SJCRH30 (cell line): ENCODE data around the gene KRT33A. TPM values are rescaled to one million over a fixed set of nuclear protein-coding genes. Genes with fewer than 3 reads are reported as not detected.

ENCODE experiments used
- DNase-seq, 2 experiments: peaks; one replicate each; pipeline ENCODE4 v3.0.0-alpha.2; 2015 to 2020
- H3K27ac ChIP-seq: fragments of 250-450 bp; sonication (Bioruptor Pico); 2 replicates; pipeline ENCODE4 v1.5.1; 2020; ENCODE audit warnings: mild to moderate bottlenecking, moderate library complexity
- H3K27me3 ChIP-seq: fragments of 250-450 bp; sonication (Bioruptor Pico); 2 replicates; pipeline ENCODE4 v1.5.1; 2020; ENCODE audit warnings: mild to moderate bottlenecking, moderate library complexity
- H3K36me3 ChIP-seq: fragments of 250-450 bp; sonication (Bioruptor Pico); 2 replicates; pipeline ENCODE4 v1.5.1; 2020; ENCODE audit warnings: mild to moderate bottlenecking, moderate library complexity
- H3K4me1 ChIP-seq: fragments of 250-450 bp; sonication (Bioruptor Pico); 2 replicates; pipeline ENCODE4 v1.5.1; 2020; ENCODE audit warnings: mild to moderate bottlenecking, moderate library complexity
- H3K4me3 ChIP-seq: fragments of 250-450 bp; sonication (Bioruptor Pico); 2 replicates; pipeline ENCODE4 v1.5.1; 2020; ENCODE audit warnings: mild to moderate bottlenecking, moderate library complexity
- H3K9me3 ChIP-seq: fragments of 250-450 bp; sonication (Bioruptor Pico); replicated peaks from 2 replicates; pipeline ENCODE4 v1.5.1; 2020; ENCODE audit warnings: mild to moderate bottlenecking, moderate library complexity
- total RNA-seq: library from RNA; depleted of rRNA; stranded (reverse); fragments of >200 nt; shearing (Covaris generic); gene quantifications from 2 replicates; pipeline ENCODE4 v1.2.3, GENCODE V29; 2014; rRNA removed

The KRT33A gene
- total RNA-seq, 1 experiment from 2014 or later, result not detected

GRCh38 chr17:41308251-41308917 is 42.2 kb downstream of the KRT33A start:
- peak overlapping the region; percentile 14; the same call in 1 of the 2 replicates for H3K27ac ChIP-seq
- H3K36me3 ChIP-seq, result no peaks in the 10 kb centered on the region
- DNase-seq, result peak; percentile 33 to 47
- H3K9me3 ChIP-seq, result no peaks in the 10 kb centered on the region
- no peak overlapping the region for H3K4me3 ChIP-seq
- H3K4me1 ChIP-seq, result peaks cover 17% of the 10 kb centered on the region
- H3K27me3 ChIP-seq, result no peaks in the 10 kb centered on the region

GRCh38 chr17:41307647-41308046 is 43.0 kb downstream of the KRT33A start:
- no peak overlapping the region for H3K27ac ChIP-seq
- H3K4me3 ChIP-seq, result no peak overlapping the region
- no peak for DNase-seq

GRCh38 chr17:41304091-41304490 is 46.5 kb downstream of the KRT33A start:
- Histone ChIP-seq H3K9me3 (no peaks in the 10 kb centered on the region), H3K4me3 (no peak overlapping the region), H3K27ac (no peak overlapping the region), H3K36me3 (no peaks in the 10 kb centered on the region), H3K4me1 (peaks cover 15% of the 10 kb centered on the region), H3K27me3 (no peaks in the 10 kb centered on the region)
- DNase-seq, result no peak

More at GRCh38 chr17:41307647-41308046, 43.0 kb downstream of the KRT33A start:
- Histone ChIP-seq H3K27me3 (no peaks in the 10 kb centered on the region), H3K36me3 (no peaks in the 10 kb centered on the region), H3K9me3 (no peaks in the 10 kb centered on the region), H3K4me1 (peaks cover 17% of the 10 kb centered on the region)

- Histone ChIP-seq H3K4me1 (peaks cover 4% of the 10 kb centered on the region), H3K27me3 (no peaks in the 10 kb centered on the region), H3K9me3 (no peaks in the 10 kb centered on the region), H3K36me3 (no peaks in the 10 kb centered on the region), H3K4me3 (no peak overlapping the region), H3K27ac (no peak overlapping the region)
- no peak for DNase-seq
Observed at GRCh38 chr17:41302981-41303380, 47.6 kb downstream of the KRT33A start.

- DNase-seq, result no peak
- H3K4me1 ChIP-seq, result no peaks in the 10 kb centered on the region
Observed at GRCh38 chr17:41301916-41302901, 48.4 kb downstream of the KRT33A start, which contains the start of gene KRTAP29-1. Gene KRTAP29-1, minus strand, starts transcription at chr17:41302851. Its CDS starts 0 bp downstream, at chr17:41302851.

GRCh38 chr17:41301204-41301790 is 49.3 kb downstream of the KRT33A start:
- Histone ChIP-seq H3K4me3 (no peak overlapping the region), H3K27me3 (no peaks in the 10 kb centered on the region), H3K27ac (no peak overlapping the region), H3K36me3 (no peaks in the 10 kb centered on the region), H3K4me1 (no peaks in the 10 kb centered on the region), H3K9me3 (no peaks in the 10 kb centered on the region)
- no peak for DNase-seq

More at GRCh38 chr17:41301916-41302901, 48.4 kb downstream of the KRT33A start, which contains the start of gene KRTAP29-1:
- Histone ChIP-seq H3K4me3 (no peak within 1 kb of the TSS), H3K27me3 (no peaks in the 10 kb centered on the region), H3K27ac (no peak within 1 kb of the TSS), H3K9me3 (no peaks in the 10 kb centered on the region), H3K36me3 (no peaks in the 10 kb centered on the region)

- Histone ChIP-seq H3K4me1 (no peaks in the 10 kb centered on the region), H3K27ac (no peak overlapping the region), H3K9me3 (no peaks in the 10 kb centered on the region), H3K36me3 (no peaks in the 10 kb centered on the region), H3K27me3 (no peaks in the 10 kb centered on the region), H3K4me3 (no peak overlapping the region)
- no peak for DNase-seq
Observed at GRCh38 chr17:41298458-41299135, 52.0 kb downstream of the KRT33A start.

GRCh38 chr17:41296846-41297245 is 53.8 kb downstream of the KRT33A start:
- Histone ChIP-seq H3K4me1 (no peaks in the 10 kb centered on the region), H3K36me3 (no peaks in the 10 kb centered on the region), H3K9me3 (no peaks in the 10 kb centered on the region), H3K27ac (no peak overlapping the region), H3K4me3 (no peak overlapping the region), H3K27me3 (no peaks in the 10 kb centered on the region)
- DNase-seq, result no peak

Other genes starting within 250 kb of the KRT33A start
- gene KRTAP4-16, start 248.6 kb downstream of the KRT33A start, total RNA-seq, result not detected in 2 replicates
- gene KRTAP4-9, start 245.4 kb downstream of the KRT33A start, total RNA-seq, result not detected in 2 replicates
- gene KRTAP4-11, start 232.5 kb downstream of the KRT33A start, total RNA-seq, result not detected in 2 replicates
- 0.22 TPM in 1 of 2 replicates, not detected in the other for gene KRTAP4-12, start 226.6 kb downstream of the KRT33A start, total RNA-seq
- not detected in 2 replicates for gene KRTAP4-6, start 210.3 kb downstream of the KRT33A start, total RNA-seq
- not detected in 2 replicates for gene KRTAP4-5, start 201.0 kb downstream of the KRT33A start, total RNA-seq
- not detected in 2 replicates for gene KRTAP4-4, start 190.1 kb downstream of the KRT33A start, total RNA-seq
- not detected in 2 replicates for gene KRTAP4-3, start 182.6 kb downstream of the KRT33A start, total RNA-seq
- gene KRTAP4-2, start 172.6 kb downstream of the KRT33A start, total RNA-seq, result 0.14 TPM in 1 of 2 replicates, not detected in the other
- not detected in 2 replicates for gene KRTAP4-1, start 165.9 kb downstream of the KRT33A start, total RNA-seq
- gene KRTAP9-1, start 160.9 kb downstream of the KRT33A start, total RNA-seq, result not detected in 2 replicates
- not detected in 2 replicates for gene KRTAP9-2, start 124.2 kb downstream of the KRT33A start, total RNA-seq
- not detected in 2 replicates for gene KRTAP9-3, start 118.4 kb downstream of the KRT33A start, total RNA-seq
- not detected in 2 replicates for gene KRTAP9-8, start 112.8 kb downstream of the KRT33A start, total RNA-seq
- gene KRTAP9-4, start 101.1 kb downstream of the KRT33A start, total RNA-seq, result 0.10 TPM in 1 of 2 replicates, not detected in the other
- gene KRTAP9-9, start 95.4 kb downstream of the KRT33A start, total RNA-seq, result not detected in 2 replicates
- not detected in 2 replicates for gene KRTAP9-6, start 85.5 kb downstream of the KRT33A start, total RNA-seq
- not detected in 2 replicates for gene KRTAP9-7, start 75.1 kb downstream of the KRT33A start, total RNA-seq
- not detected in 2 replicates for gene KRTAP29-1, start 48.0 kb downstream of the KRT33A start, total RNA-seq
- not detected in 2 replicates for gene KRTAP16-1, start 41.5 kb downstream of the KRT33A start, total RNA-seq
- not detected in 2 replicates for gene KRTAP17-1, start 35.1 kb downstream of the KRT33A start, total RNA-seq
- not detected in 2 replicates for gene KRT33B, start 19.0 kb upstream of the KRT33A start, total RNA-seq
- gene KRT34, start 31.5 kb upstream of the KRT33A start, total RNA-seq, result 0.08 TPM in 1 of 2 replicates, not detected in the other
- 0.08 TPM in 1 of 2 replicates, not detected in the other for gene KRT31, start 46.8 kb upstream of the KRT33A start, total RNA-seq
- gene KRT37, start 73.8 kb upstream of the KRT33A start, total RNA-seq, result not detected in 2 replicates
- not detected in 2 replicates for gene KRT38, start 90.2 kb upstream of the KRT33A start, total RNA-seq
- gene KRT32, start 116.6 kb upstream of the KRT33A start, total RNA-seq, result not detected in 2 replicates
- not detected in 2 replicates for gene KRT35, start 130.3 kb upstream of the KRT33A start, total RNA-seq
- gene KRT36, start 139.1 kb upstream of the KRT33A start, total RNA-seq, result not detected in 2 replicates
- 0.30 TPM in 1 of 2 replicates, not detected in the other for gene KRT13, start 154.8 kb upstream of the KRT33A start, total RNA-seq
- gene KRT15, start 168.1 kb upstream of the KRT33A start, total RNA-seq, result 0.08 TPM in 1 of 2 replicates, not detected in the other
- 0.25 TPM in 1 of 2 replicates, not detected in the other for gene KRT19, start 177.5 kb upstream of the KRT33A start, total RNA-seq
- gene KRT9, start 221.2 kb upstream of the KRT33A start, total RNA-seq, result not detected in 2 replicates
- gene KRT14, start 236.1 kb upstream of the KRT33A start, total RNA-seq, result not detected in 2 replicates